DMS114 treated with DMSO at 0.1 percent for 48 hours (cell line): ENCODE data around the gene AVL9.
"Not testable (repeated sequence)": the region's sequence is repeated elsewhere in the genome, so short reads cannot be mapped to it uniquely, and the experiment has no call there.

Experiments used
- DNase-seq: peaks from one replicate; lab custom pipeline; 2025; ENCODE audit not compliant: unreplicated experiment; lab: John Stamatoyannopoulos, UW

AVL9 gene

GRCh38 chr7:32494946-32495297, 367 bp upstream of the AVL9 start:
- no peak for DNase-seq

- no peak for DNase-seq
Measured at GRCh38 chr7:32496052-32496813, 944 bp downstream of the AVL9 start.

GRCh38 chr7:32499755-32500154, 4.5 kb downstream of the AVL9 start:
- not testable (repeated sequence) for DNase-seq

- not testable (repeated sequence) for DNase-seq
Measured at GRCh38 chr7:32500216-32500615, 4.9 kb downstream of the AVL9 start.

- no peak for DNase-seq
Measured at GRCh38 chr7:32500922-32501341, 5.6 kb downstream of the AVL9 start.

- DNase-seq: no peak
Measured at GRCh38 chr7:32501522-32501921, 6.2 kb downstream of the AVL9 start.

GRCh38 chr7:32502728-32503127, 7.4 kb downstream of the AVL9 start:
- DNase-seq: no peak

GRCh38 chr7:32506266-32507054, 11.2 kb downstream of the AVL9 start:
- DNase-seq: no peak

- DNase-seq: no peak
Measured at GRCh38 chr7:32507414-32507813, 12.1 kb downstream of the AVL9 start.

GRCh38 chr7:32511791-32512190, 16.5 kb downstream of the AVL9 start:
- DNase-seq: no peak

- DNase-seq: no peak
Measured at GRCh38 chr7:32513210-32513609, 17.9 kb downstream of the AVL9 start.

GRCh38 chr7:32515890-32516550, 20.7 kb downstream of the AVL9 start:
- no peak for DNase-seq

- no peak for DNase-seq
Measured at GRCh38 chr7:32516551-32517100, 21.3 kb downstream of the AVL9 start.

GRCh38 chr7:32518534-32519140, 23.3 kb downstream of the AVL9 start:
- peak; percentile 29 for DNase-seq

GRCh38 chr7:32519763-32520162, 24.5 kb downstream of the AVL9 start:
- no peak for DNase-seq

GRCh38 chr7:32522746-32523530, 27.6 kb downstream of the AVL9 start:
- DNase-seq: no peak

GRCh38 chr7:32524631-32525030, 29.3 kb downstream of the AVL9 start:
- no peak for DNase-seq

GRCh38 chr7:32525839-32526238, 30.6 kb downstream of the AVL9 start:
- DNase-seq: no peak

GRCh38 chr7:32531402-32531801, 36.1 kb downstream of the AVL9 start:
- DNase-seq: no peak

- no peak for DNase-seq
Measured at GRCh38 chr7:32532086-32532485, 36.8 kb downstream of the AVL9 start.
